Gastrocnemius medialis (tissue), 4 donors: ENCODE results near the gene ALKBH6.

ENCODE experiments used
- POLR2A ChIP-seq, 2 donors: fragments of 450-650 bp; IDR thresholded peaks; one replicate each; pipeline ENCODE4 v1.6.1; 2017; ENCODE audit warnings: antibody characterized with exemption in 2 of 2, mild to moderate bottlenecking in 2 of 2, moderate library complexity in 2 of 2
- TF ChIP-seq, protein P1 (sequence below), 5 experiments: fragments of 450-650 bp in 3 of 5; fragments of 200-600 bp in 2 of 5; sonication (generic) in 2 of 5; IDR thresholded peaks in 4 of 5; conservative IDR thresholded peaks in 1 of 5; 1 replicate in 4 of 5; 2 replicates in 1 of 5; pipeline ENCODE4 v1.5.1; 2016 to 2019; ENCODE audit warnings: antibody characterized with exemption in 5 of 5, mild to moderate bottlenecking in 3 of 5, moderate library complexity in 3 of 5

DNA sequence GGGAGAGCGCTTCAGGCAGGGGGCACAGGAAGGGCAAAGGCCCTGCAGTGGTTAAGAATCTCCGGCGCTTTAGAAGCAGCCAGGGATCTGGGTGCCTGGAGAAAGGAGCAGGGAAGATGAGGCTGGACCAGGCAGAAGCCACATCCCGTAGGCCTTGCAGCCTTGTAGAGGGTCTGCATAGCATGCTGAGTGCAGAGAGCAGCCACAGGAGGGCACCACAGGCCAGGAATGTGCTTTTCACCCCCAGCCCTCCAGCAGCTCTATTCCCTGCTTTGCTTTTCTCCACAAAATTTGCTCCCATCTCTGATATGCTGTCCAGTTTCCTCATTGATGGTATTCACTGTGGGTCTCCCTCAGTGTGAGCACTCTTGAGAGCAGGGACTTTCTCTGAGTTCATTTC, 46.4 kb upstream of the ALKBH6 start:
- TF ChIP-seq, protein P1, sequence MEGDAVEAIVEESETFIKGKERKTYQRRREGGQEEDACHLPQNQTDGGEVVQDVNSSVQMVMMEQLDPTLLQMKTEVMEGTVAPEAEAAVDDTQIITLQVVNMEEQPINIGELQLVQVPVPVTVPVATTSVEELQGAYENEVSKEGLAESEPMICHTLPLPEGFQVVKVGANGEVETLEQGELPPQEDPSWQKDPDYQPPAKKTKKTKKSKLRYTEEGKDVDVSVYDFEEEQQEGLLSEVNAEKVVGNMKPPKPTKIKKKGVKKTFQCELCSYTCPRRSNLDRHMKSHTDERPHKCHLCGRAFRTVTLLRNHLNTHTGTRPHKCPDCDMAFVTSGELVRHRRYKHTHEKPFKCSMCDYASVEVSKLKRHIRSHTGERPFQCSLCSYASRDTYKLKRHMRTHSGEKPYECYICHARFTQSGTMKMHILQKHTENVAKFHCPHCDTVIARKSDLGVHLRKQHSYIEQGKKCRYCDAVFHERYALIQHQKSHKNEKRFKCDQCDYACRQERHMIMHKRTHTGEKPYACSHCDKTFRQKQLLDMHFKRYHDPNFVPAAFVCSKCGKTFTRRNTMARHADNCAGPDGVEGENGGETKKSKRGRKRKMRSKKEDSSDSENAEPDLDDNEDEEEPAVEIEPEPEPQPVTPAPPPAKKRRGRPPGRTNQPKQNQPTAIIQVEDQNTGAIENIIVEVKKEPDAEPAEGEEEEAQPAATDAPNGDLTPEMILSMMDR (IDR thresholded peaks at IDR 0.05 in 4 of 5, conservative IDR thresholded peaks at IDR 0.05 in 1 of 5) = peak; percentile 26 to 59 (median 38)
- TF ChIP-seq POLR2A (IDR thresholded peaks at IDR 0.05) = no peak
